Endothelial cell of umbilical vein (primary cell): ENCODE data around the gene SPAG16. TPM values are rescaled to one million over a fixed set of nuclear protein-coding genes. Genes with fewer than 3 reads are reported as not detected.

Source experiments
- BruUV-seq: library from RNA; stranded (reverse); fragments of 400-500 nt; replicated peaks from 2 replicates; lab custom pipeline; 2021; lab: Mats Ljungman, UMichigan
- CTCF ChIA-PET: fragments of 300-600, 350-600 bp; sonication (Branson Sonifier 250); formaldehyde crosslinking; loops from one replicate; lab custom pipeline; 2021; ENCODE audit warnings: antibody characterized with exemption, inconsistent platforms; lab: Charles Lee
- POLR2A ChIA-PET: fragments of 300-600, 350-600 bp; sonication (Branson Sonifier 250); formaldehyde crosslinking; loops from one replicate; lab custom pipeline; 2021; ENCODE audit warnings: antibody characterized with exemption, inconsistent platforms; lab: Charles Lee
- DNase-seq: peaks from one replicate; pipeline ENCODE4 v3.0.0-alpha.2; 2011; ENCODE audit warnings: low read depth, low spot score
- FAIRE-seq: peaks from 2 replicates; lab custom pipeline; 2011; peaks lifted over from hg19 to GRCh38; lab: Jason Lieb, UNC
- H2AFZ ChIP-seq: 2 replicates; pipeline ENCODE4 v1.6.0; 2012; ENCODE audit warnings: low read depth, low read length, control low read depth, inconsistent platforms
- H3K27ac ChIP-seq: 2 replicates; pipeline ENCODE4 v1.5.1; 2011; ENCODE audit warnings: low read depth, mild to moderate bottlenecking, control low read depth, low read length, moderate library complexity; ENCODE audit not compliant: insufficient read depth
- H3K27me3 ChIP-seq, 2 experiments: 2 replicates each; pipeline versions ENCODE4 v1.6.0 to v1.6.1; 2011; ENCODE audit warnings: low read length in 2 of 2, mixed read lengths in 1 of 2; ENCODE audit not compliant: control insufficient read depth in 2 of 2, insufficient read depth in 2 of 2
- H3K36me3 ChIP-seq, 2 experiments: 2 replicates in 1 of 2; 3 replicates in 1 of 2; pipeline ENCODE4 v1.5.1; 2011; ENCODE audit warnings: low read length in 2 of 2, mild to moderate bottlenecking in 1 of 2, moderate library complexity in 1 of 2; ENCODE audit not compliant: control insufficient read depth in 2 of 2, insufficient read depth in 2 of 2; ENCODE audit errors: extremely low read depth in 1 of 2
- H3K4me1 ChIP-seq: 3 replicates; pipeline ENCODE4 v1.5.1; 2011; ENCODE audit warnings: mild to moderate bottlenecking, low read length; ENCODE audit not compliant: control insufficient read depth, insufficient read depth; ENCODE audit errors: extremely low read depth
- H3K4me2 ChIP-seq: 2 replicates; pipeline ENCODE4 v1.6.1; 2011; ENCODE audit warnings: low read length, control low read depth, mixed read lengths; ENCODE audit not compliant: insufficient read depth
- H3K4me3 ChIP-seq, 3 experiments: fragments of 200-600 bp in 1 of 3; sonication (generic), shearing (Covaris generic) in 1 of 3; replicated peaks in 1 of 3; 2 replicates each; pipeline ENCODE4 v1.5.1; 2011 to 2016; ENCODE audit warnings: control low read depth in 3 of 3, low read length in 3 of 3, mild to moderate bottlenecking in 2 of 3, inconsistent platforms in 1 of 3, low read depth in 1 of 3, moderate library complexity in 1 of 3; ENCODE audit not compliant: insufficient read depth in 1 of 3
- H3K79me2 ChIP-seq: 2 replicates; pipeline ENCODE4 v1.6.0; 2012; ENCODE audit warnings: low read length, inconsistent platforms; ENCODE audit not compliant: control insufficient read depth, insufficient read depth
- H3K9ac ChIP-seq: replicated peaks from 2 replicates; pipeline ENCODE3; 2011; ENCODE audit warnings: low read length, control low read depth; ENCODE audit not compliant: insufficient read depth; ENCODE audit errors: extremely low read depth
- H3K9me1 ChIP-seq: replicated peaks from 3 replicates; pipeline ENCODE4 v1.6.0; 2011; ENCODE audit warnings: mild to moderate bottlenecking, low read length; ENCODE audit not compliant: control insufficient read depth, insufficient read depth; ENCODE audit errors: extremely low read depth
- H3K9me3 ChIP-seq: replicated peaks from 2 replicates; pipeline ENCODE4 v1.5.1; 2012; ENCODE audit warnings: low read length, inconsistent platforms; ENCODE audit not compliant: control insufficient read depth, insufficient read depth
- H4K20me1 ChIP-seq: replicated peaks from 2 replicates; pipeline ENCODE3; 2011; ENCODE audit warnings: mild to moderate bottlenecking, low read length; ENCODE audit not compliant: control insufficient read depth, insufficient read depth; ENCODE audit errors: extremely low read depth
- EZH2 ChIP-seq: IDR thresholded peaks from 2 replicates; pipeline ENCODE4 v1.6.1; 2012; ENCODE audit warnings: borderline replicate concordance, low read depth, mild to moderate bottlenecking, moderate library complexity, low read length, inconsistent platforms; ENCODE audit not compliant: severe bottlenecking
- FOS ChIP-seq: IDR thresholded peaks from 2 replicates; pipeline ENCODE4 v1.6.1; 2011; ENCODE audit warnings: mild to moderate bottlenecking, low read length, moderate library complexity, borderline replicate concordance; ENCODE audit not compliant: insufficient read depth
- JUN ChIP-seq: IDR thresholded peaks from 2 replicates; pipeline ENCODE4 v1.6.1; 2011; ENCODE audit warnings: borderline replicate concordance, low read depth; ENCODE audit not compliant: insufficient read length, insufficient read depth
- MYC ChIP-seq: IDR thresholded peaks from one replicate; pipeline ENCODE4 v1.6.1; 2011; ENCODE audit warnings: mild to moderate bottlenecking, low read depth, low read length
- POLR2A ChIP-seq: IDR thresholded peaks from 2 replicates; pipeline ENCODE4 v1.6.1; 2012; ENCODE audit warnings: low read depth, mild to moderate bottlenecking, control low read depth, low read length
- dilution Hi-C: fragments of 300-500 bp; cut with MboI; formaldehyde crosslinking; loops from one replicate; pipeline ENCODE4 v1.15.0; 2019; ENCODE audit warnings: low sequenced_read_pairs; ENCODE audit not compliant: extremely low pct_ligation_motif_present
- intact Hi-C: fragments of 100-400 bp; cut with micrococcal nuclease; formaldehyde crosslinking; loops from one replicate; pipeline ENCODE4 v1.10.0; 2022
- polyA plus RNA-seq, 4 experiments: library from polyadenylated mRNA; depleted of rRNA in 3 of 4; stranded (reverse) in 3 of 4; unstranded in 1 of 4; fragments of >200 nt; gene quantifications; 2 replicates each; pipeline versions ENCODE4 v1.2.1 to v1.2.3, GENCODE V29; 2011 to 2012; ENCODE audit warnings: missing spikeins in 1 of 4
- total RNA-seq: library from RNA; stranded (reverse); gene quantifications from 2 replicates; pipeline ENCODE4 v1.2.3, GENCODE V29; 2021
- TF ChIP-seq, protein P1 (sequence below): IDR thresholded peaks from 2 replicates; pipeline ENCODE4 v1.6.1; 2011; ENCODE audit not compliant: insufficient read depth, insufficient read length

SPAG16 gene
- total and polyA plus RNA-seq, 2 donors (not counting 3 experiments of a cell fraction or from before 2014, with no cell fraction given), result 4.0 to 7.7 TPM

DNA sequence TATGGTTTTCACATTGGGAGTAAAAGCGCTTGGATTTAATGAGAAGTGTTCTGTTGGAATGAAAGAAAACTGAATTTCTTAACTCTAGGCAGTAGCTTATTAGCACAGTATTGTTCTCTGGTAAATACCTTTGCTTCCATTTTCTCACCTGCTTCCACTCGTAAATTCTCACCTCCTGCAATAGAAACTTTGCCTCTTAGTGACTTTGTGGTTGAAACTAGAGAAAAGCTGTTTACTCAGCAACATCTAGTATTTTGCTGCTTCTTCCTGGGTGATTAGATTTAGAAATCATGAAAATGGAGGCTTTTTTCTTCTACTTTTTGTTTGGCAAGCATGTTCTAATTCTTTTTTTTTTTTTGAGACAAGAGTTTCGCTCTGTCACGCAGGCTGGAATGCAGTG is 385.4 kb downstream of the SPAG16 start:
- no TSS peak for BruUV-seq
- Histone ChIP-seq H3K36me3 (no peaks in the 10 kb centered on the region), H2AFZ (no peak overlapping the region), H3K9ac (no peak overlapping the region), H4K20me1 (no peaks in the 10 kb centered on the region), H3K4me3 (no peak overlapping the region), H3K4me2 (no peak overlapping the region), H3K27ac (no peak overlapping the region), H3K4me1 (no peaks in the 10 kb centered on the region), H3K9me1 (no peaks in the 10 kb centered on the region), H3K79me2 (no peaks in the 10 kb centered on the region), H3K9me3 (peaks cover 2% of the 10 kb centered on the region), H3K27me3 (no peaks in the 10 kb centered on the region)
- no peak for FAIRE-seq
- CTCF ChIA-PET, result no interaction called here
- POLR2A ChIA-PET, result no interaction called here
- intact Hi-C loops (no loop called here), dilution Hi-C loops (no loop called here)
- no peak for DNase-seq
- TF ChIP-seq POLR2A, result no peak
- TF ChIP-seq, protein P1, sequence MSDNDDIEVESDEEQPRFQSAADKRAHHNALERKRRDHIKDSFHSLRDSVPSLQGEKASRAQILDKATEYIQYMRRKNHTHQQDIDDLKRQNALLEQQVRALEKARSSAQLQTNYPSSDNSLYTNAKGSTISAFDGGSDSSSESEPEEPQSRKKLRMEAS, result no peak
- TF ChIP-seq EZH2, result no peak
- no peak for TF ChIP-seq MYC
- no peak for TF ChIP-seq JUN

DNA sequence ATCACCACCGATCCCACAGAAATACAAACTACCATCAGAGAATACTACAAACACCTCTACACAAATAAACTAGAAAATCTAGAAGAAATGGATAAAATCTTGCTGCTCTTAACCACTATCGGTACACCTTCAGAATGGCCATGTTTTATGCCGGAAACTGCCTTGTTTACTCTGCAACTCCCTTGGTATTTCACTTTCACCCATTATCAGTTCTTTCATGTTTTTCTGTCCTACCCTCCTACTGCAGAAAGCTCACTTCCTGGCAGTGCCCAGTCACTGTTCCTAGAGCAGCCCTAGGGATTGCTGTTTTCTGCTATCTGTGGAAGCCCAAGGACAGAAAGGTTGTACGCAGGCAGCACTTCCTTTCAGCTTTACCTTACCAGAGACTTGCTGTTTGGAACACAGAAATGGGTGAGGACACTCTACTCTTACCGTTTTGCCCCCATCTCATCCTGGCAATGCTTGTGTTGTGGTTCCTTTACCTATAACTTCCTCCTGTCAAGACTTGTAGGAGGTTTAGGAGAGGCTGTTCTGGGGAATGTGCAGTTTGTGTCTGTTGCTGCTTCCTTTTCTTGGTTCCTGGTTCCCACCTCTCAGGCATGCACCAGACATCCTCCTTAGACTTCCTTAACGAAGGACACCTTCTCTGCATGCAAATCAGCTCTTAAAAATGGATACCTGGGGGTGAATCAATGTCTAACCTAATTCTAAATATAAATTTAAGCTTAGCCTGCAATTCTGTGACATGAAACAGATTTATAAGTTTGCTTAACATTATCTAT is 394.4 kb downstream of the SPAG16 start:
- no peak for DNase-seq
- Histone ChIP-seq H2AFZ (no peak overlapping the region), H3K36me3 (no peaks in the 10 kb centered on the region), H3K27ac (no peak overlapping the region), H3K79me2 (no peaks in the 10 kb centered on the region), H3K9me1 (no peaks in the 10 kb centered on the region), H3K4me3 (no peak overlapping the region), H3K27me3 (no peaks in the 10 kb centered on the region), H4K20me1 (no peaks in the 10 kb centered on the region), H3K9ac (no peak overlapping the region), H3K9me3 (no peaks in the 10 kb centered on the region), H3K4me1 (no peaks in the 10 kb centered on the region), H3K4me2 (no peak overlapping the region)
- no TSS peak for BruUV-seq
- TF ChIP-seq FOS (no peak), POLR2A (no peak)
- TF ChIP-seq, protein P1, result no peak
- CTCF ChIA-PET, result no interaction called here
- dilution Hi-C loops, result no loop called here
- no peak for FAIRE-seq
- POLR2A ChIA-PET, result no interaction called here
- intact Hi-C loops, result no loop called here
